ENCODE results near the gene POLR3F. TPM values are rescaled to one million over a fixed set of nuclear protein-coding genes. Genes with fewer than 3 reads are reported as not detected.

Gene POLR3F
- total and polyA plus RNA-seq, 2 donors (not counting 1 experiment from before 2014, with no cell fraction given) = 2.9 to 13.1 TPM

DNA sequence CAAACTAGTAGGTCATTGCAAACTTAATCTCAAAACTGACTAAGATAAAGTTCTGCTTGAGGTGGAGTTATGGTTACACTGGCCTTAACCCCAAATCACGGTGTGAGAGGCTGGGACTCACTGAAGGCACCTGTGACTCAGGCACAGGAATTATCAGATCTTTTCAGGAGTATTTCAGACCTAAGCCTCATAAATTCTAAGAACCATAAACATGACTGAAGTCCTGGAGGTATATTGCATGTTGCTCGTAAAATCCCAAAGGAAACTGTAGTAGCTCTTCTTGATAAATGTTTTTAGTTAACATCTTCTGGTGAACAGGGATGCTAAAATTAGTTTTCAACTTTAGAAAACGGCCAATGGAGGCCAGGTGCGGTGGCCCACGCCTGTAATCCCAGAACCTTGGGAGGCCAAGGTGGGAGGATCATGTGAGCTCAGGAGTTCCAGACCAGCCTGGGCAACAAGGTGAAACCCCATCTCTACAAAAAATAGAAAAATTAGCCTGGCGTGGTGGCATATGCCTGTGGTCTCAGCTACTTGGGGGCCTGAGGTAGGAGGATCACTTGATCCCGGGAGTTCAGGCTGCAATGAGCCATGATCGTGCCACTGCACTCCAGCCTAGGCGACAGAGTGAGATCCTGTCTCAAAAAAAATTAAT lies 36.9 kb upstream of the POLR3F start:
- 100% methylated on average over 3 of the region's 9 CpGs for WGBS (ENCODE audit: insufficient coverage)
- POLR2A ChIA-PET = no interaction called here
- intact Hi-C loops (cut with micrococcal nuclease) = no loop called here

GRCh38 chr20:18431206-18431605 lies 36.0 kb upstream of the POLR3F start:
- Histone ChIP-seq H3K79me2 (ENCODE audit: control insufficient read depth, insufficient read depth, low read length) (no peaks in the 10 kb centered on the region), H2AFZ (ENCODE audit: insufficient read depth, low read depth, low read length, poor library complexity, severe bottlenecking) (no peak overlapping the region)
- no peak for ATAC-seq (ENCODE audit: low read depth)

More for the DNA sequence above, 36.9 kb upstream of the POLR3F start:
- no peaks in the 10 kb centered on the region for H3K27me3 Mint-ChIP-seq
- H3K4me1 ChIP-seq (ENCODE audit: control insufficient read depth in 2 of 2, insufficient read depth in 2 of 2, low read length in 2 of 2) = no peaks in the 10 kb centered on the region
- H3K4me3 Mint-ChIP-seq = no peak overlapping the region
- H3K9me3 Mint-ChIP-seq (ENCODE audit: insufficient read depth) = no peaks in the 10 kb centered on the region
- CTCF ChIA-PET = no interaction called here
- no peaks in the 10 kb centered on the region for H3K27me3 ChIP-seq (replicated peaks in 1 of 4; ENCODE audit: control extremely low read depth in 1 of 4, control insufficient read depth in 3 of 4, insufficient read depth in 4 of 4, low read length in 3 of 4)
- TF ChIP-seq, protein P1, sequence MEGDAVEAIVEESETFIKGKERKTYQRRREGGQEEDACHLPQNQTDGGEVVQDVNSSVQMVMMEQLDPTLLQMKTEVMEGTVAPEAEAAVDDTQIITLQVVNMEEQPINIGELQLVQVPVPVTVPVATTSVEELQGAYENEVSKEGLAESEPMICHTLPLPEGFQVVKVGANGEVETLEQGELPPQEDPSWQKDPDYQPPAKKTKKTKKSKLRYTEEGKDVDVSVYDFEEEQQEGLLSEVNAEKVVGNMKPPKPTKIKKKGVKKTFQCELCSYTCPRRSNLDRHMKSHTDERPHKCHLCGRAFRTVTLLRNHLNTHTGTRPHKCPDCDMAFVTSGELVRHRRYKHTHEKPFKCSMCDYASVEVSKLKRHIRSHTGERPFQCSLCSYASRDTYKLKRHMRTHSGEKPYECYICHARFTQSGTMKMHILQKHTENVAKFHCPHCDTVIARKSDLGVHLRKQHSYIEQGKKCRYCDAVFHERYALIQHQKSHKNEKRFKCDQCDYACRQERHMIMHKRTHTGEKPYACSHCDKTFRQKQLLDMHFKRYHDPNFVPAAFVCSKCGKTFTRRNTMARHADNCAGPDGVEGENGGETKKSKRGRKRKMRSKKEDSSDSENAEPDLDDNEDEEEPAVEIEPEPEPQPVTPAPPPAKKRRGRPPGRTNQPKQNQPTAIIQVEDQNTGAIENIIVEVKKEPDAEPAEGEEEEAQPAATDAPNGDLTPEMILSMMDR (IDR thresholded peaks at IDR 0.05) = no peak
- TF ChIP-seq EZH2 (IDR thresholded peaks at IDR 0.05; ENCODE audit: borderline replicate concordance, insufficient read depth, low read depth, low read length, poor library complexity, severe bottlenecking) = no peak
- H3K27ac ChIP-seq (ENCODE audit: low read length in 2 of 2) = no peak overlapping the region
- no peak overlapping the region for H3K9ac ChIP-seq (ENCODE audit: low read length)
- no peak overlapping the region for H2AFZ ChIP-seq (ENCODE audit: insufficient read depth, low read depth, low read length, poor library complexity, severe bottlenecking)
- no peak overlapping the region for H3K4me2 ChIP-seq (replicated peaks; ENCODE audit: low read depth, low read length, poor library complexity, severe bottlenecking)
- H3K27ac Mint-ChIP-seq = no peak overlapping the region
- no peaks in the 10 kb centered on the region for H3K4me1 Mint-ChIP-seq
- ATAC-seq (ENCODE audit: low read depth) (no peak), DNase-seq (no peak)
- no peaks in the 10 kb centered on the region for H3K79me2 ChIP-seq (ENCODE audit: control insufficient read depth, insufficient read depth, low read length)
- no peaks in the 10 kb centered on the region for H4K20me1 ChIP-seq (ENCODE audit: control insufficient read depth, insufficient read depth, low read length, poor library complexity, severe bottlenecking)
- H3K4me3 ChIP-seq (ENCODE audit: control extremely low read depth in 1 of 5, extremely low read depth in 1 of 5, insufficient read depth in 1 of 5, low read depth in 2 of 5, low read length in 4 of 5) = no peak overlapping the region
- H3K36me3 ChIP-seq (replicated peaks in 1 of 2; ENCODE audit: control extremely low read depth in 1 of 2, control insufficient read depth in 1 of 2, extremely low read depth in 1 of 2, insufficient read depth in 2 of 2, low read length in 1 of 2) = peaks cover 0 to 1% of the 10 kb centered on the region in 2 experiments
- H3K9me3 ChIP-seq (ENCODE audit: control extremely low read depth in 1 of 3, control insufficient read depth in 2 of 3, insufficient read depth in 1 of 3, low read length in 2 of 3) = no peaks in the 10 kb centered on the region

More at GRCh38 chr20:18431206-18431605, 36.0 kb upstream of the POLR3F start:
- Histone ChIP-seq H3K4me3 (ENCODE audit: control extremely low read depth in 1 of 5, extremely low read depth in 1 of 5, insufficient read depth in 1 of 5, low read depth in 2 of 5, low read length in 4 of 5) (no peak overlapping the region), H3K4me2 (replicated peaks; ENCODE audit: low read depth, low read length, poor library complexity, severe bottlenecking) (no peak overlapping the region), H3K27ac (ENCODE audit: low read length in 2 of 2) (no peak overlapping the region), H3K9ac (ENCODE audit: low read length) (no peak overlapping the region), H3K9me3 (ENCODE audit: control extremely low read depth in 1 of 3, control insufficient read depth in 2 of 3, insufficient read depth in 1 of 3, low read length in 2 of 3) (peaks cover 0 to 2% (median 0%) of the 10 kb centered on the region in 3 donors), H3K4me1 (ENCODE audit: control insufficient read depth in 2 of 2, insufficient read depth in 2 of 2, low read length in 2 of 2) (no peaks in the 10 kb centered on the region), H3K36me3 (replicated peaks in 1 of 2; ENCODE audit: control extremely low read depth in 1 of 2, control insufficient read depth in 1 of 2, extremely low read depth in 1 of 2, insufficient read depth in 2 of 2, low read length in 1 of 2) (peaks cover 0 to 1% of the 10 kb centered on the region in 2 experiments), H4K20me1 (ENCODE audit: control insufficient read depth, insufficient read depth, low read length, poor library complexity, severe bottlenecking) (no peaks in the 10 kb centered on the region), H3K27me3 (replicated peaks in 1 of 4; ENCODE audit: control extremely low read depth in 1 of 4, control insufficient read depth in 3 of 4, insufficient read depth in 4 of 4, low read length in 3 of 4) (no peaks in the 10 kb centered on the region)
- WGBS (ENCODE audit: insufficient coverage) = 94% methylated on average over 3 of the region's 6 CpGs
- H3K4me1 Mint-ChIP-seq = no peaks in the 10 kb centered on the region
- no peaks in the 10 kb centered on the region for H3K9me3 Mint-ChIP-seq (ENCODE audit: insufficient read depth)
- TF ChIP-seq, protein P1 (IDR thresholded peaks at IDR 0.05) = no peak
- TF ChIP-seq EZH2 (IDR thresholded peaks at IDR 0.05; ENCODE audit: borderline replicate concordance, insufficient read depth, low read depth, low read length, poor library complexity, severe bottlenecking) = no peak
- no peaks in the 10 kb centered on the region for H3K27me3 Mint-ChIP-seq
- no peak overlapping the region for H3K27ac Mint-ChIP-seq
- intact Hi-C loops (cut with micrococcal nuclease) = no loop called here
- H3K4me3 Mint-ChIP-seq = no peak overlapping the region
- no peak for DNase-seq
- CTCF ChIA-PET = no interaction called here
- POLR2A ChIA-PET = no interaction called here

All from B cell (primary cell).